GM23338 (cell line): ENCODE data around the gene YIPF2.

Experiments
- CREB1 ChIP-seq: fragments of 250-450 bp; sonication (Bioruptor Pico); IDR thresholded peaks from 2 replicates; pipeline ENCODE4 v1.5.0; 2020; ENCODE audit warnings: low read depth, mild to moderate bottlenecking, moderate library complexity
- EZH2 ChIP-seq: fragments of 200-600 bp; sonication (generic); IDR thresholded peaks from one replicate; pipeline ENCODE4 v1.8.0; 2017; ENCODE audit warnings: antibody characterized with exemption, mild to moderate bottlenecking, low read depth; ENCODE audit not compliant: unreplicated experiment
- POLR2AphosphoS5 ChIP-seq: IDR thresholded peaks from 2 replicates; pipeline ENCODE4 v1.6.1; 2016; ENCODE audit warnings: antibody characterized with exemption, low read depth
- TF ChIP-seq, protein P1 (sequence below), 2 experiments: fragments of 200-600 bp in 1 of 2; sonication (generic) in 1 of 2; conservative IDR thresholded peaks; 2 replicates each; pipeline versions ENCODE4 v1.5.1 to v1.6.1; 2016 to 2017; ENCODE audit warnings: antibody characterized with exemption in 2 of 2, low read depth in 2 of 2, mild to moderate bottlenecking in 2 of 2, moderate library complexity in 1 of 2
- TF ChIP-seq, protein P2 (sequence below): IDR thresholded peaks from one replicate; pipeline ENCODE4 v1.6.1; 2018; ENCODE audit warnings: antibody characterized with exemption; ENCODE audit not compliant: unreplicated experiment

GRCh38 chr19:10918359-10918758 lies 10.1 kb downstream of the YIPF2 start:
- TF ChIP-seq, protein P1, sequence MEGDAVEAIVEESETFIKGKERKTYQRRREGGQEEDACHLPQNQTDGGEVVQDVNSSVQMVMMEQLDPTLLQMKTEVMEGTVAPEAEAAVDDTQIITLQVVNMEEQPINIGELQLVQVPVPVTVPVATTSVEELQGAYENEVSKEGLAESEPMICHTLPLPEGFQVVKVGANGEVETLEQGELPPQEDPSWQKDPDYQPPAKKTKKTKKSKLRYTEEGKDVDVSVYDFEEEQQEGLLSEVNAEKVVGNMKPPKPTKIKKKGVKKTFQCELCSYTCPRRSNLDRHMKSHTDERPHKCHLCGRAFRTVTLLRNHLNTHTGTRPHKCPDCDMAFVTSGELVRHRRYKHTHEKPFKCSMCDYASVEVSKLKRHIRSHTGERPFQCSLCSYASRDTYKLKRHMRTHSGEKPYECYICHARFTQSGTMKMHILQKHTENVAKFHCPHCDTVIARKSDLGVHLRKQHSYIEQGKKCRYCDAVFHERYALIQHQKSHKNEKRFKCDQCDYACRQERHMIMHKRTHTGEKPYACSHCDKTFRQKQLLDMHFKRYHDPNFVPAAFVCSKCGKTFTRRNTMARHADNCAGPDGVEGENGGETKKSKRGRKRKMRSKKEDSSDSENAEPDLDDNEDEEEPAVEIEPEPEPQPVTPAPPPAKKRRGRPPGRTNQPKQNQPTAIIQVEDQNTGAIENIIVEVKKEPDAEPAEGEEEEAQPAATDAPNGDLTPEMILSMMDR (conservative IDR thresholded peaks at IDR 0.05; ENCODE audit: low read depth in 2 of 2) = no peak
- TF ChIP-seq EZH2 = no peak
- no peak for TF ChIP-seq POLR2AphosphoS5
- no peak for TF ChIP-seq CREB1 (CRISPR knock-in tag)
- TF ChIP-seq, protein P2, sequence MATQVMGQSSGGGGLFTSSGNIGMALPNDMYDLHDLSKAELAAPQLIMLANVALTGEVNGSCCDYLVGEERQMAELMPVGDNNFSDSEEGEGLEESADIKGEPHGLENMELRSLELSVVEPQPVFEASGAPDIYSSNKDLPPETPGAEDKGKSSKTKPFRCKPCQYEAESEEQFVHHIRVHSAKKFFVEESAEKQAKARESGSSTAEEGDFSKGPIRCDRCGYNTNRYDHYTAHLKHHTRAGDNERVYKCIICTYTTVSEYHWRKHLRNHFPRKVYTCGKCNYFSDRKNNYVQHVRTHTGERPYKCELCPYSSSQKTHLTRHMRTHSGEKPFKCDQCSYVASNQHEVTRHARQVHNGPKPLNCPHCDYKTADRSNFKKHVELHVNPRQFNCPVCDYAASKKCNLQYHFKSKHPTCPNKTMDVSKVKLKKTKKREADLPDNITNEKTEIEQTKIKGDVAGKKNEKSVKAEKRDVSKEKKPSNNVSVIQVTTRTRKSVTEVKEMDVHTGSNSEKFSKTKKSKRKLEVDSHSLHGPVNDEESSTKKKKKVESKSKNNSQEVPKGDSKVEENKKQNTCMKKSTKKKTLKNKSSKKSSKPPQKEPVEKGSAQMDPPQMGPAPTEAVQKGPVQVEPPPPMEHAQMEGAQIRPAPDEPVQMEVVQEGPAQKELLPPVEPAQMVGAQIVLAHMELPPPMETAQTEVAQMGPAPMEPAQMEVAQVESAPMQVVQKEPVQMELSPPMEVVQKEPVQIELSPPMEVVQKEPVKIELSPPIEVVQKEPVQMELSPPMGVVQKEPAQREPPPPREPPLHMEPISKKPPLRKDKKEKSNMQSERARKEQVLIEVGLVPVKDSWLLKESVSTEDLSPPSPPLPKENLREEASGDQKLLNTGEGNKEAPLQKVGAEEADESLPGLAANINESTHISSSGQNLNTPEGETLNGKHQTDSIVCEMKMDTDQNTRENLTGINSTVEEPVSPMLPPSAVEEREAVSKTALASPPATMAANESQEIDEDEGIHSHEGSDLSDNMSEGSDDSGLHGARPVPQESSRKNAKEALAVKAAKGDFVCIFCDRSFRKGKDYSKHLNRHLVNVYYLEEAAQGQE = no peak
